Measurements from ENCODE around the gene TBR1. TPM values are rescaled to one million over a fixed set of nuclear protein-coding genes. Genes with fewer than 3 reads are reported as not detected.

The TBR1 gene
- total RNA-seq, 2 donors from 2014 or later = 0.04 to 0.14 TPM

- no peak for ATAC-seq
- peaks cover 0 to 4% of the 10 kb centered on the region in 2 donors for H3K9me3 Mint-ChIP-seq
- no peaks in the 10 kb centered on the region for H3K36me3 Mint-ChIP-seq
- H3K27ac Mint-ChIP-seq = no peak overlapping the region
- DNase-seq (ENCODE audit: low spot score in 2 of 2) = no peak
These were observed 58.8 kb downstream of the TBR1 start for GRCh38 chr2:161474920-161475319.

Other genes with a start within 250 kb of the TBR1 start
- 10 to 100 TPM; 75.6 to 83.7 TPM for gene PSMD14, start 107.9 kb upstream of the TBR1 start, total RNA-seq
- under 1 TPM; 0.07 to 0.25 TPM for gene SLC4A10, start 208.1 kb downstream of the TBR1 start, total RNA-seq